AG04449 (cell line): ENCODE results near the gene CDC42EP3.

Source experiments
- CTCF ChIA-PET: fragments of 350-600 bp; formaldehyde crosslinking; extraction: SDS; loops from one replicate; lab custom pipeline; 2021; ENCODE audit warnings: antibody characterized with exemption; lab: Yijun Ruan, JAX
- POLR2A ChIA-PET: fragments of 400-600, 350-600 bp; formaldehyde crosslinking; extraction: SDS; loops from one replicate; lab custom pipeline; 2020; ENCODE audit warnings: antibody characterized with exemption, inconsistent platforms; lab: Yijun Ruan, JAX
- DNase-seq: peaks from one replicate; pipeline ENCODE4 v3.0.0-alpha.2; 2010; ENCODE audit warnings: low read depth, low spot score
- H3K4me3 ChIP-seq: 2 replicates; pipeline ENCODE4 v1.5.1; 2011; ENCODE audit warnings: low read depth, mild to moderate bottlenecking, control low read depth, low read length
- CTCF ChIP-seq: IDR thresholded peaks from one replicate; pipeline ENCODE4 v1.5.1; 2011; ENCODE audit warnings: mild to moderate bottlenecking, moderate library complexity, low read length, control low read depth, inconsistent platforms; ENCODE audit not compliant: insufficient read depth; ENCODE audit errors: missing control alignments

CDC42EP3 gene

GRCh38 chr2:37641582-37642171 lies 29.8 kb downstream of the CDC42EP3 start:
- TF ChIP-seq CTCF = no peak
- DNase-seq = no peak
- ChIA-PET POLR2A (interaction anchor here (0.7 to 1.5 kb wide), 10 partner anchors 17 to 245 kb away, joined by 3 to 6 read pairs (median 3); no protein-coding TSS in a partner anchor), CTCF (interaction anchor here (1.0 to 2.7 kb wide), 4 partner anchors 155 to 236 kb away, joined by 3 to 24 read pairs (median 8); no protein-coding TSS in a partner anchor)
- no peak overlapping the region for H3K4me3 ChIP-seq

GRCh38 chr2:37639631-37640030 lies 31.8 kb downstream of the CDC42EP3 start:
- ChIA-PET CTCF (interaction anchor here (2.7 kb wide), 1 partner anchor 225 kb away, joined by 24 read pairs; no protein-coding TSS in a partner anchor), POLR2A (no interaction called here)
- H3K4me3 ChIP-seq = no peak overlapping the region
- no peak for DNase-seq
- TF ChIP-seq CTCF = no peak

- POLR2A ChIA-PET = no interaction called here
- H3K4me3 ChIP-seq = no peak overlapping the region
- TF ChIP-seq CTCF = no peak
- CTCF ChIA-PET = no interaction called here
- no peak for DNase-seq
These were observed 32.5 kb downstream of the CDC42EP3 start for GRCh38 chr2:37638973-37639372.

GRCh38 chr2:37637985-37638384 lies 33.5 kb downstream of the CDC42EP3 start:
- DNase-seq = no peak
- no peak for TF ChIP-seq CTCF
- POLR2A ChIA-PET = interaction anchor here (0.9 to 1.4 kb wide), 5 partner anchors 13 to 195 kb away, joined by 3 to 7 read pairs (median 4); no protein-coding TSS in a partner anchor
- CTCF ChIA-PET = interaction anchor here (1.3 to 2.3 kb wide), 3 partner anchors 16 to 239 kb away, joined by 3 to 13 read pairs (median 12); no protein-coding TSS in a partner anchor
- H3K4me3 ChIP-seq = no peak overlapping the region

GRCh38 chr2:37637190-37637860 lies 34.1 kb downstream of the CDC42EP3 start:
- ChIA-PET POLR2A (interaction anchor here (0.6 to 1.4 kb wide), 6 partner anchors 12 to 195 kb away, joined by 3 to 7 read pairs (median 4); no protein-coding TSS in a partner anchor), CTCF (interaction anchor here (1.1 to 2.3 kb wide), 4 partner anchors 17 to 240 kb away, joined by 3 to 13 read pairs (median 8); no protein-coding TSS in a partner anchor)
- TF ChIP-seq CTCF = peak; percentile 15
- no peak for DNase-seq
- H3K4me3 ChIP-seq = no peak overlapping the region

- POLR2A ChIA-PET = interaction anchor here (1.0 to 1.9 kb wide), 5 partner anchors 11 to 196 kb away, joined by 3 to 5 read pairs (median 3); no protein-coding TSS in a partner anchor
These were observed 34.9 kb downstream of the CDC42EP3 start for GRCh38 chr2:37636381-37637066.

More at GRCh38 chr2:37636381-37637066, 34.9 kb downstream of the CDC42EP3 start:
- no peak for DNase-seq
- H3K4me3 ChIP-seq = no peak overlapping the region
- CTCF ChIA-PET = interaction anchor here (1.1 to 2.3 kb wide), 4 partner anchors 18 to 241 kb away, joined by 3 to 13 read pairs (median 8); no protein-coding TSS in a partner anchor
- TF ChIP-seq CTCF = no peak
